GM21717 (cell line): ENCODE results near the gene GGA3.
"Not testable (repeated sequence)": the region's sequence is repeated elsewhere in the genome, so short reads cannot be mapped to it uniquely, and the experiment has no call there.

Experiments used
- ATAC-seq: cut with Tn5 transposase; IDR thresholded peaks from one replicate; pipeline ENCODE4 v1.9.1; 2021; ENCODE audit warnings: mild to moderate bottlenecking, moderate library complexity; ENCODE audit not compliant: unreplicated experiment

GGA3 gene

GRCh38 chr17:75225016-75225415 lies 36.4 kb downstream of the GGA3 start:
- ATAC-seq = no peak

DNA sequence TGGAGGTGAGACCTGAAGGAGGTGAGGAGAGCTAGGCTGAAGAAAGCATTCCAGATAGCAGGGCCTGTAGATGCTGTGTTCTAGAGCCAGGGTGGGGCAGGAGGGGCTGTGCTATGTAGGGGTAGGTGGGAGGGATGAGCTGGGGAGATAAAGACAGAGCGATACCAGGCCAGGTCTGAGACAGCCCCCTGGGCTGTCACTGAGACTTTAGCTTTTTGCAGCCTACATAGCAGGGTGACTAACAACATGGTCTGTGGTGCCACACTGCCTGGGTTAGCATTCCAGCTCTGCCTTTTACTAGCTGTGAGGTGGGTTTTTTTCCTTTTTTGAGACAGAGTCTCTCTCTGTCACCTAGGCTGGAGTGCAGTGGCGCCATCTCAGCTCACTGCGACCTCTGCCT lies 41.6 kb downstream of the GGA3 start:
- no peak for ATAC-seq

DNA sequence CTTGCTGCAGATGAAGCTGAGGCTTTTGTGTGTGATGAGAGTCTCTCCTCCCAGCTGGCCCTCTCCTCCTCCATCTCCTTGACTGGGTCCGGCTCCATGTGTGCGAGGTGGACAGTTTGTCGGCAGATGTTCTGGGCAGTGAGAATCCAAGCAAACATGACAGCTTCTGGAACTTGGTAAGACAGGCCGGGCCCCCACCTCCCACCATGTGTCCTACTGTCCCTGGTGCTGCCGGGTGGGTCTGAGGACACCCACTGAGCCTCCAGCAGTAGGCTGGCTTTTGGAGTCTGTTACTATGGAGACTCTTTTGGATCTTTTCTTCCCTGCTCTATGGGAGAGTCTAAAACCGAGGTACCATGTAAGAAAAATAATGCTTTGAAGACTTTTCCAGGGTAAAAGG lies 43.3 kb downstream of the GGA3 start:
- ATAC-seq = no peak

GRCh38 chr17:75209061-75209460 lies 52.3 kb downstream of the GGA3 start:
- ATAC-seq = no peak

DNA sequence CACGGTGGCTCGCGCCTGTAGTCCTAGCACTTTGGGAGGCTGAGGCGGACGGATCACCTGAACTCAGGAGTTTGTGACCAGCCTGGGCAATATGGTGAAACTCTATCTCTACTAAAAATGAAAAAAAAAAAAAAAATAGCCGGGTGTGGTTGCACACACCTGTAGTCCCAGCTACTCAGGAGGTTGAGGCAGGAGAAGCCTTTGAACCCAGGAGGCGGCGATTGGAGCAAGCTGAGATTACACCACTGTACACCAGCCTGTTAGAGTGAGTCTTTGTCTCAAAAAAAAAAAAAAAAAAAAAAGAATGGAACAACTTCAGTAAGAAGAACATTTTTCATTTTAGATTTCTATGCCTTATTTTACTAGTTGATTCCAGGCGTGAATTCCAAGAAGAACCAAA lies 53.2 kb downstream of the GGA3 start:
- no peak for ATAC-seq

DNA sequence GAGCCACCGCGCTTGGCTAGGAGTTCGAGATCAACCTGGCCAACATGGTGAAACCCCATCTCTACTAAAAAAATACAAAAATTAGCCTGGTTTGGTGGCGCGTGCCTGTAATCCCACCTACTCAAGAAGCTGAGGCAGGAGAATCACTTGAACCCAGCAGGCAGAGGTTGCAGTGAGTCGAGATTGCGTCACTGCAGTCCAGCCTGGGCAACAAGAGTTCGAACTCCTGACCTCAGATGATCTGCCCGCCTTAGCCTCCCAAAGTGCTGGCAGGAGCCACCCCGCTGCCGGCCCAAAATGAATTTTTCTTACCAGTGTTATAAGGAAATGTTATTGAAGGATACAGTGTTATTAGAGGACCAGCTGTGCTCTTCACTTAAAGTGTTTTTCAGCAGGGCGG lies 53.6 kb downstream of the GGA3 start:
- no peak for ATAC-seq

DNA sequence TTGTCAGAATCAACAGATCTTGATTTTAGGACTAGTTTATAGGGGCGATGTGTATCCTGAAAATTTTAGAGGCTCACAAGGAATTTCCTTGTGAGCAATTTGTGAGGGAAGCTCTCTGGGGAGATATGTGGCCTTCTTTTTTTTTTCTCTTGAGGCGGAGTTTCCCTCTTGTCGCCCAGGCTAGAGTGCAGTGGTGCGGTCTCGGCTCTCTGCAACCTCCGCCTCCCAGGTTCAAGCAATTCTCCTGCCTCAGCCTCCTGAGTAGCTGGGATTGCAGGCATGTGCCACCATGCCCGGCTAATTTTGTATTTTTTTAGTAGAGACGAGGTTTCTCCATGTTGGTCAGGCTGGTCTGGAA lies 54.4 kb downstream of the GGA3 start:
- ATAC-seq = not testable (repeated sequence)

- peak; percentile 16 for ATAC-seq
Observed at GRCh38 chr17:75205793-75206163, 55.6 kb downstream of the GGA3 start.

DNA sequence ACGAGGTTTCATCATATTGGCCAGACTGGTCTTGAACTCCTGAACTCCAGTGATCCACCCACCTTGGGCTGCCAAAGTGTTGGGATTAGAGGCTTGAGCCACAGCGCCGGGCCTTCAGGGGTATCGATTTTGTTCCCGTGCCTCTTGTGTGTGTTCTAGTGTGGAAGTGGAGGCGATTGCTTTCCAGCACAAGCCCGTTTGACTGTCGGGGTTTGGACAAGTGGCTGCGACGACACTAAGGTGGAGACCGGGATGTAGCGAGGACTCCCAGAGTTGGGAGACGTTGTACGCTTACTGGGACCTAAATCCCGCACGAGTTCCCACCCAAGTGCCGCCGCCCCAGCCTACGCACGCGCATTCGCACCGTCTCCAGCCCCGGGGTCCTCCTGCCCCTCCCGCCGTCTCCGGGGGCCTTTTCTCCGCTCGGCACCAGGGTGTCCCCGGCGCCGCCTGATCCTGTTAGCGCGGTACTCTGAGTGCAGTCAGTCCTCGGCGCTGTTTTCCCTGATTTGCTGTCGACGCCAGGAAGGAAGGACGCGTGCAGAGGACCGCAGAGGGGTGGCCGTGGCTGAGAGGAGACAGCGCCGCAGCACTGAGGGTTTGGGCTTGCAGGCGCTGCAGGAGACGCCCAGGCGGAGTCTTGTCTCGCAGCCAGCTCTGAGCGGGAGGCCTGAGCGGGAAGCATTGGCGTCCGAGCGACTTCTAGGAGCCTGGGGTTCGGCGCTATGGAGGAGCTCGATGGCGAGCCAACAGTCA lies 56.2 kb downstream of the GGA3 start, which contains the start of gene NUP85:
Gene NUP85, plus strand, starts transcription at position 643 of the 756 bp plus-strand sequence. Its CDS starts 83 bp downstream, at position 726.
- ATAC-seq = peak; percentile 56

DNA sequence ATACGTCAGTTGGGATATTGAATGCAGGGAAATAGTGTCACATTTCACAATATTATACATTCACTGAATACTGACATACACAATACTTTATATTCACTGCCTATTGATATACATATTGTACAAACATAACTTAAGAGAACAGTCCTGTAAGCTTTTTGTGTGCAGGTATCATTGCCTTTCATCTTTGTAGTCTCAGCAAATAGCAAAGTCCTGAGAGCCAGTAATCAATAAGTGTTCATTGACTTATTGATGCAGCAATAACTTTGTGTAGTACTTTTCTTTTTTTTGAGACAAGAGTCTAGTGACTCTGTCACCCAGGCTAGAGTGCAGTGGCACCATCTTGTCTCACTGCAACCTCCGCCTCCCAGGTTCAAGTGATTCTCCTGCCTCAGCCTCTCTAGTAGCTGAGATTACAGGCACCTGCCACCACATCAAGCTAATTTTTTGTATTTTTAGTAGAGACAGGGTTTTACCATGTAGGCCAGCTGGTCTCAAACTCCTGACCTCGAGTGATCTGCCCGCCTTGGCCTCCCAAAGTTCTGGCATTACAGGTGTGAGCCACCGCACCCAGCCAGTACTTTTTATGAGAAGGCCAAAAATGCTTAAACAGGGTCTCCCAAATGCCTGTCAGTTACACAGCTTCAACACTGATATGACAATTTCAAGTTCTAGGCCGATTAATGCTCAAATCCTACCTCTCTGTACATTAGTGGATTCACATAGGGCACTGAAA lies 61.4 kb downstream of the GGA3 start:
- no peak for ATAC-seq

DNA sequence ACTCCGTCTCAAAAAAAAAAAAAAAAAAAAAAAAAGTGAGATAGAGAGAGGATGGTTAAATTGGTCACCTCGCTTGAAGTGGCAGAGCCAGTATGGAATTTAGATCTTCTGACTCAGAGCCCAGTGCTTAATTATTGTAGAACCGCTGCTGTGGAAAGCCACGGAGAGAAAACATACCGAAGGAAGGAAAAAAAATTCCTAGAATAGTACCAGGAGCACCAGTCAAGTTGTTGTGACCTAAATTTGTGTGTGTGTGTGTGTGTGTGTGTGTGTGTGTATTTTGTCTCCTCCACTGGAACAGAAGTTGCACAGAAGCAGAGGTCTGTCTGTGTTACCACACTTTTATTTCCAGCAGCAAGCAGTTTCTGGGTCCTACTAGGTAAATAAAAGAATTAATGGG lies 66.5 kb downstream of the GGA3 start:
- ATAC-seq = no peak

DNA sequence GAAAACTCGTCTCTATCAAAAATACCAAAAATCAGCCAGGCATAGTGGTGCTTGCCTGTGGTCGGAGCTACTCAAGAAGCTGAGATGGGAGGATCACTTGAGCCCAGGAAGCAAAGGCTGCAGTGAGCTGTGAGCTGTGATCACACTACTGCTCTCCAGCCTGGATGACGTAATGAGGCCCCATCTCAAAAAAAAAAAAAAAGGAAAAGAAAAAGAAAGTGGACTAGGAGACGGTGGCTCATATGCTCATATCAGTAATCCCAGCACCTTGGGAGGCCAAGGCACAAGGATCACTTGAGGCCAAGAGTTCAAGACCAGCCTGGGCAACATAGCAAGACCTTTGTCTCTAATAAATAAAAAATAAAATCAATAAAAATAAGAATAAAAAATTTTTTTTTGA lies 69.8 kb downstream of the GGA3 start:
- ATAC-seq = no peak

- no peak for ATAC-seq
Observed at GRCh38 chr17:75188614-75189013, 72.8 kb downstream of the GGA3 start.
